Small intestine (tissue), 7 donors: ENCODE measurements around the gene ABL2. TPM values are rescaled to one million over a fixed set of nuclear protein-coding genes. Genes with fewer than 3 reads are reported as not detected.

ENCODE experiments used
- DNase-seq, 2 donors: peaks; one replicate each; pipeline versions ENCODE4 v3.0.0 to v3.0.0-alpha.2; 2013
- FAIRE-seq: peaks from 2 replicates; lab custom pipeline; 2012; peaks lifted over from hg19 to GRCh38; lab: Jason Lieb, UNC
- H3K27ac ChIP-seq, 3 donors: one replicate each; pipeline ENCODE4 v1.5.1; 2013; ENCODE audit warnings: low read length in 2 of 3, mild to moderate bottlenecking in 2 of 3, control low read depth in 1 of 3, inconsistent platforms in 1 of 3, low read depth in 1 of 3, moderate library complexity in 1 of 3
- H3K27me3 ChIP-seq, 3 donors: one replicate each; pipeline ENCODE4 v1.6.1; 2013; ENCODE audit warnings: low read length in 3 of 3, inconsistent platforms in 1 of 3; ENCODE audit not compliant: control insufficient read depth in 3 of 3, insufficient read depth in 3 of 3
- H3K36me3 ChIP-seq, 3 donors: one replicate each; pipeline ENCODE4 v1.6.1; 2013; ENCODE audit warnings: low read length in 3 of 3, inconsistent platforms in 1 of 3, low read depth in 1 of 3, mild to moderate bottlenecking in 1 of 3, moderate library complexity in 1 of 3; ENCODE audit not compliant: control insufficient read depth in 3 of 3, insufficient read depth in 2 of 3
- H3K4me1 ChIP-seq, 3 donors: one replicate each; pipeline ENCODE4 v1.6.1; 2013; ENCODE audit warnings: low read length in 2 of 3, inconsistent platforms in 1 of 3, low read depth in 1 of 3, mild to moderate bottlenecking in 1 of 3, moderate library complexity in 1 of 3; ENCODE audit not compliant: control insufficient read depth in 3 of 3, insufficient read depth in 2 of 3
- H3K4me3 ChIP-seq, 3 donors: one replicate each; pipeline ENCODE4 v1.5.1; 2013; ENCODE audit warnings: low read length in 3 of 3, control low read depth in 1 of 3, inconsistent platforms in 1 of 3, low read depth in 1 of 3, mild to moderate bottlenecking in 1 of 3, moderate library complexity in 1 of 3
- H3K9me3 ChIP-seq, 2 donors: one replicate each; pipeline ENCODE4 v1.6.1; 2013; ENCODE audit warnings: low read depth in 1 of 2, low read length in 1 of 2; ENCODE audit not compliant: control insufficient read depth in 2 of 2, insufficient read depth in 1 of 2
- WGBS, 3 donors: extraction: QIAGEN DNeasy Blood & Tissue Kit; methylation state at CpG; one replicate each; pipeline ENCODE4 v1.1.7; 2013; 5-methylcytosine and 5-hydroxymethylcytosine counted together
- polyA plus RNA-seq, 4 donors: library from polyadenylated mRNA; stranded (reverse) in 3 of 4; unstranded in 1 of 4; fragments of 200-250 nt in 3 of 4; fragments of 120-200 nt in 1 of 4; gene quantifications; one replicate each; pipeline versions ENCODE4 v1.2.1 to v1.2.3, GENCODE V29; 2013
- donor health status: healthy with polysubstance abuse.
- donor health status: control.
- donor health status: control.
- donor health status: Bipolar disorder and iron deficiency.
- donor health status: healthy.

The ABL2 gene
- polyA plus RNA-seq, 4 donors = 1.6 to 8.1 (median 3.0) TPM

GRCh38 chr1:179164494-179164893 lies 65.0 kb downstream of the ABL2 start:
- Histone ChIP-seq H3K4me1 (peaks cover 0 to 2% (median 0%) of the 10 kb centered on the region in 3 donors), H3K27me3 (no peaks in the 10 kb centered on the region), H3K9me3 (no peaks in the 10 kb centered on the region), H3K4me3 (no peak overlapping the region), H3K36me3 (no peaks in the 10 kb centered on the region), H3K27ac (no peak overlapping the region)
- FAIRE-seq (no peak), DNase-seq (peak in 1 of 2 donors; percentile 12)
- 97 to 100% (median 97%) methylated on average over 1 of the region's 1 CpG for WGBS, 3 donors

- FAIRE-seq = no peak
- Histone ChIP-seq H3K9me3 (no peaks in the 10 kb centered on the region), H3K4me3 (no peak overlapping the region), H3K4me1 (peaks cover 0 to 7% (median 4%) of the 10 kb centered on the region in 3 donors), H3K36me3 (no peaks in the 10 kb centered on the region), H3K27me3 (no peaks in the 10 kb centered on the region), H3K27ac (no peak overlapping the region)
- 95 to 98% (median 97%) methylated on average over 6 of the region's 6 CpGs for WGBS, 3 donors
- DNase-seq = no peak
Measured at GRCh38 chr1:179156708-179157107, 72.8 kb downstream of the ABL2 start.

- Histone ChIP-seq H3K36me3 (no peaks in the 10 kb centered on the region), H3K9me3 (no peaks in the 10 kb centered on the region), H3K27ac (no peak overlapping the region), H3K4me3 (no peak overlapping the region), H3K27me3 (no peaks in the 10 kb centered on the region), H3K4me1 (peaks cover 0 to 10% (median 4%) of the 10 kb centered on the region in 3 donors)
- no peak for FAIRE-seq
- WGBS, 3 donors = 89 to 91% (median 91%) methylated on average over 1 of the region's 1 CpG
- no peak for DNase-seq
Measured at GRCh38 chr1:179156026-179156425, 73.5 kb downstream of the ABL2 start.

- Histone ChIP-seq H3K27ac (no peak overlapping the region), H3K4me1 (peaks cover 0 to 10% (median 4%) of the 10 kb centered on the region in 3 donors)
- DNase-seq = no peak
Measured at GRCh38 chr1:179155615-179156014, 73.9 kb downstream of the ABL2 start.

GRCh38 chr1:179154437-179154836 lies 75.0 kb downstream of the ABL2 start:
- Histone ChIP-seq H3K36me3 (no peaks in the 10 kb centered on the region), H3K4me3 (no peak overlapping the region), H3K27me3 (no peaks in the 10 kb centered on the region), H3K4me1 (peaks cover 0 to 10% (median 4%) of the 10 kb centered on the region in 3 donors), H3K27ac (no peak overlapping the region), H3K9me3 (peaks cover 0 to 5% of the 10 kb centered on the region in 2 donors)
- FAIRE-seq = no peak
- no peak for DNase-seq
- WGBS, 3 donors = 92 to 99% (median 97%) methylated on average over 4 of the region's 4 CpGs

More at GRCh38 chr1:179155615-179156014, 73.9 kb downstream of the ABL2 start:
- no peak for FAIRE-seq
- Histone ChIP-seq H3K36me3 (no peaks in the 10 kb centered on the region), H3K27me3 (no peaks in the 10 kb centered on the region), H3K9me3 (no peaks in the 10 kb centered on the region), H3K4me3 (no peak overlapping the region)
- WGBS, 3 donors = 91 to 100% (median 98%) methylated on average over 3 of the region's 3 CpGs

- peaks cover 0 to 9% of the 10 kb centered on the region in 2 donors for H3K9me3 ChIP-seq
- no peak overlapping the region for H3K4me3 ChIP-seq
- peaks cover 0 to 10% (median 4%) of the 10 kb centered on the region in 3 donors for H3K4me1 ChIP-seq
- FAIRE-seq = no peak
- H3K36me3 ChIP-seq = peaks cover 0 to 5% (median 0%) of the 10 kb centered on the region in 3 donors
- no peaks in the 10 kb centered on the region for H3K27me3 ChIP-seq
- H3K27ac ChIP-seq = no peak overlapping the region
- DNase-seq = no peak
- WGBS, 3 donors = 86 to 93% (median 88%) methylated on average over 6 of the region's 6 CpGs
Measured at GRCh38 chr1:179153217-179153616, 76.3 kb downstream of the ABL2 start.

- H3K36me3 ChIP-seq = peaks cover 0 to 7% (median 0%) of the 10 kb centered on the region in 3 donors
- WGBS, 3 donors = 20 to 49% (median 33%) methylated on average over 2 of the region's 2 CpGs
- peaks cover 0 to 10% (median 4%) of the 10 kb centered on the region in 3 donors for H3K4me1 ChIP-seq
- H3K4me3 ChIP-seq = no peak overlapping the region
- peak overlapping the region in 1 of 3 donors; percentile 41 for H3K27ac ChIP-seq
- peaks cover 0 to 9% of the 10 kb centered on the region in 2 donors for H3K9me3 ChIP-seq
- no peaks in the 10 kb centered on the region for H3K27me3 ChIP-seq
- FAIRE-seq (no peak), DNase-seq (peak; percentile 64 to 76)
Measured at GRCh38 chr1:179151908-179152682, 77.4 kb downstream of the ABL2 start.

- DNase-seq (no peak), FAIRE-seq (no peak)
- Histone ChIP-seq H3K9me3 (peaks cover 0 to 9% of the 10 kb centered on the region in 2 donors), H3K36me3 (peaks cover 0 to 7% (median 0%) of the 10 kb centered on the region in 3 donors), H3K4me3 (no peak overlapping the region), H3K4me1 (peaks cover 0 to 3% (median 0%) of the 10 kb centered on the region in 3 donors), H3K27me3 (no peaks in the 10 kb centered on the region), H3K27ac (no peak overlapping the region)
- 94 to 100% (median 96%) methylated on average over 1 of the region's 1 CpG for WGBS, 3 donors
Measured at GRCh38 chr1:179146911-179147310, 82.6 kb downstream of the ABL2 start.
